ENCODE results near the gene CLASP1.

DNA sequence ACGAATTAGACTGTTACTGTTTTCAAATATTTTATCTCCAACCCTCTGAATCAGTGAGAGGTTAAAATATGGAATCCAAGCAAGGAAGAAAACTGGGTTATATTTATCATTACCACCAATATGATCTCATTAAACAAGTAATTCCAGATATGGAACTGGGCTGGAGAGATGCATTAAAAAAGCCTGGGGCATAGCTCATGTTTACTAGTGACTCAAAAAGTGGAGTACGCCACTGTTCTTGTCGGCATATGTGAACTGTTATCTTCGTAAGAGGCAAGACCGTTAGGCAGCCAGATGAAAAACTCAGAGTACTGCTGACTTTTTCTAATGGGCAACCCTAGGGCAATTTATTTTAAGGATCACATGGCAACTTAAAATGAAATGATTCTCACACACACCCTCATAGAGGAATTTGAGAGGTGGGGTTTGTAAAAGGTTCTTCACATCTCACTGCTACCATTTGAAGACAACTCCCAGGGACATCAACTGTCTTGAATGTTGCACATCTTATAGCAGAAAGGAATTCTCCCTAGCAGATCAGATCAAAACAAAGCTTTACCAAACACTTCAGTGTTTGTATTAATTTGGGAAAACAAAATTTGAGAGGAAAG, 259.1 kb downstream of the CLASP1 start:
- TF ChIP-seq, protein P1, sequence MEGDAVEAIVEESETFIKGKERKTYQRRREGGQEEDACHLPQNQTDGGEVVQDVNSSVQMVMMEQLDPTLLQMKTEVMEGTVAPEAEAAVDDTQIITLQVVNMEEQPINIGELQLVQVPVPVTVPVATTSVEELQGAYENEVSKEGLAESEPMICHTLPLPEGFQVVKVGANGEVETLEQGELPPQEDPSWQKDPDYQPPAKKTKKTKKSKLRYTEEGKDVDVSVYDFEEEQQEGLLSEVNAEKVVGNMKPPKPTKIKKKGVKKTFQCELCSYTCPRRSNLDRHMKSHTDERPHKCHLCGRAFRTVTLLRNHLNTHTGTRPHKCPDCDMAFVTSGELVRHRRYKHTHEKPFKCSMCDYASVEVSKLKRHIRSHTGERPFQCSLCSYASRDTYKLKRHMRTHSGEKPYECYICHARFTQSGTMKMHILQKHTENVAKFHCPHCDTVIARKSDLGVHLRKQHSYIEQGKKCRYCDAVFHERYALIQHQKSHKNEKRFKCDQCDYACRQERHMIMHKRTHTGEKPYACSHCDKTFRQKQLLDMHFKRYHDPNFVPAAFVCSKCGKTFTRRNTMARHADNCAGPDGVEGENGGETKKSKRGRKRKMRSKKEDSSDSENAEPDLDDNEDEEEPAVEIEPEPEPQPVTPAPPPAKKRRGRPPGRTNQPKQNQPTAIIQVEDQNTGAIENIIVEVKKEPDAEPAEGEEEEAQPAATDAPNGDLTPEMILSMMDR (IDR thresholded peaks at IDR 0.05), result no peak
- TF ChIP-seq POLR2A (IDR thresholded peaks at IDR 0.05), result no peak
